GM19043 (cell line): ENCODE results near the gene S100A11.

Experiments used
- ATAC-seq: cut with Tn5 transposase; IDR thresholded peaks from one replicate; pipeline ENCODE4 v1.9.1; 2021; ENCODE audit warnings: low read depth; ENCODE audit not compliant: unreplicated experiment

The S100A11 gene

DNA sequence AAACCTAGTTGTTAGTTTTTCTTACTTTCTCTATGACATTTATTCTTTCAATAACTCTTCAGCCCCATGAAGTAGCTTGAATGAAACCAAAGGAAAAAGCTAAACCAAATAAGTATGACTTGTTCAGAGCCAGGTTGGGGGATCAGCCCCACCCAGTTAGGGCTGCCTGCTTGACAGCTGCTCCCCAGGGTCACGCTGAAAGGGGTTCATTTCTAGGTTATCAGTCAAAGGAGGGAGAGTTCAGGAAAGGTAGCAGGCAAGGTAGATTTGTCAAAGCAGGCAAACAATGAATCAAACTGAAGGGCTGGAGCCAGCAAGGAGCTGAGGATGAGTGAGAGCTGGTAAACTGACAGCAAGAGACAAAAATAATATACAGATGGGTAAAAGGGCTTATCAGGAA, 3.1 kb upstream of the S100A11 start:
- ATAC-seq, result no peak

DNA sequence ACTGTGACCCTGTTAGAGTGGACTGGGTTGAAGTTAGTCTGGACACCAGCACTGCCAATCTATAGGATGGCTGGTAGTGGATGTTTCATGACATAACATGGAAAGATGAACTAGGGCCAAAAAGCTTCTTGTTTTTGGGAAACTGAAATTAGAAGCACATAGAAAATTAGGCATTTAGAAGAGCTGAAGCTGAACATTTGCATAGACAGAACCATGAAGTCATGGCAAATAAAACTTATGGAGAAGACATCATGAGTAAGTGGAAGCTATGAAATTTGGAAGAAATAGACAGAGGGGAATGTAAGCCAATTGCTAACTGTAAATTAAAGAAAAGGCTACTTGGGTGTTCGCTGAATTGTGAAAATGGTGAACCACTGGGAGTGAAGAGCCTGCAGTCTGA, 2.7 kb upstream of the S100A11 start:
- no peak for ATAC-seq

DNA sequence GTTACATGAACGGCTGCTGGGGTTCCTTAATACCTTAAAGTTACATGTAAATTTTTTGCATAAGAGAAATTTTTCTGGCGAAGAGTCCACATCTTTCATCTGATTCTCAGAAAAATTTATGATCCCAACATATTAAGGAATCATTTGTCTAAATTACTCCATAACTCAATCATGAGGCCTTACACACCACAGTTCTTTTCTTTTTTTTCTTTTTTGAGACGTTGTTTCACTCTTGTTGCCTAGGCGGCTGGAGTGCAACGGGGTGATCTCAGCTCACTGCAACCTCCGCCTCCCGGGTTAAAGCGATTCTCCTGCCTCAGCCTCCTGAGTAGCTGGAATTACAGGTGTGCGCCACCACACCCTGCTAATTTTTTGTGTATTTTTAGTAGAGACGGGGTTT, 2.1 kb upstream of the S100A11 start:
- no peak for ATAC-seq

DNA sequence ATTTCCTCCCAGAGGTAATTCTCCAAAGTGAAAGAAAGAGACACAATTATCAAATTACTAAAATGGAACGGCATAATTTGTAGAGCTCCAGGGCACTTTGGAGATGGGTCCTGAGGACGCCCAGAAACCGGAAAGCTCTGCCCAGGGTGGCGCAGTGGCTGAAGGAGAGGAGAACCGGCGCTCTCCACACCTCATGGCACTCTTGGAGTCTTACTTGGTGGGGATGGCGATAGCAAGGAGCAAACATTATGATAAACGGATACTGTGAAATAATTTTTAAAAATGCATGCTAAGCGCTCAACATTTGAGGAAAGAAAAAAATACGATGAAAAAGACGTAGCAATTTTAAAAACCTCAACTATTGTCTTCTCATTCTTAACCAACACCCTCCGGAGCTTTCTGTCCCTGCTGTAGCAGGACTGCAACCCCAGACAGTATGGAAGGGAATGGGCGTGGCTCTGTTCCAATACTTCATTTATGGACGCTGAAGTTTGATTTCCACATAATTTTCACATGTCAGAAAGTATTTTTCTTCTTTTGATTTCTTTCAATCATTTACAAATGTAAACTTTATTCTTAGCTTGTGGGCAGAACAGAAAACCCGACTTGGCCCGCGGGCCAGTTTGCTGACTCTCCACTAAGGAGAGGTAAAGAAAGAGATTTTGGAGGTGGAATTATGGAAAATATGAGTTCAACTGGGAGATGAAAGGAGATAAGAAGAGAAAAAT, 1.1 kb downstream of the S100A11 start:
- ATAC-seq, result no peak

DNA sequence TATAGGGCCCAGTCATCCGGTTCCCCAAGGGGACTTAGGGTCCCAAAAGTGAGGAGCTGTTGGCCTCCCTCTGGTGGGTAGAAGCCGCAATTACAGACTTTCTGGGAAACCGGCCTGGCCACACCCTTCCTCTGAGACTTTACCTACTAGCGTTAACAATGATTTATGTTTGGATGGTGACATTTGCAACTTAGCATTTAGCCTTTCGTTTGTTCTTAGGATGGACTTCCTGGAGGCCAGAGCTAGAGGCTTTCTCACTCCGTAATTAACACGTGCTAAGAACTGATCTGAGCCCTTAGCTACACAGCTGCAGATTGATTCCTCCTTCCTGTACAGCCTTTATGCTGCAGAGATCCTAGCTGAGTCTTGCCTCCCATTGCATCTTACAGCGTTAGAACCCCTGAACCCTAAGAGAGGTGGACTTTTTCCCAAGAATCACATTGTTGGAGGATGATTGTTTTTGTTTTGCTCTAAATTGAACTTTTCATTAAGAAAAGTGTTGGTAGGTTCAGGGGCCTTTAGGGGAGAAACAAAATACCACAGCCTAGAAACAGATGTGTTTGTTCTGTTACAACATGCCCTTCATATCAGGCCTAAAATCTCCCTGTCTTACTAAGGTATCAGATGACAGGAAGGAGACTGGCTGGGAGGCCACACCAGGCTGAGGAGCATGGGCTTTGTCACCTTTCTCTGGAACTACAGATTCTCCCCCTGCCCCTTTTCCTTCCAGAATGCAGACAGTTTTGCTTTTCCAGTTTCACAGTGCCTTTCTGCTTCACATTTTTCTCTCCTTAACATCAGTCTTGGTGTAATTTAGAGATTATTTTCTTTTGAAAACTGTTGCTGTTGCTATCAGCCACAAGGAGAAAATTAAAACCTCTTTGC, 1.9 kb downstream of the S100A11 start:
- ATAC-seq, result peak; percentile 42

DNA sequence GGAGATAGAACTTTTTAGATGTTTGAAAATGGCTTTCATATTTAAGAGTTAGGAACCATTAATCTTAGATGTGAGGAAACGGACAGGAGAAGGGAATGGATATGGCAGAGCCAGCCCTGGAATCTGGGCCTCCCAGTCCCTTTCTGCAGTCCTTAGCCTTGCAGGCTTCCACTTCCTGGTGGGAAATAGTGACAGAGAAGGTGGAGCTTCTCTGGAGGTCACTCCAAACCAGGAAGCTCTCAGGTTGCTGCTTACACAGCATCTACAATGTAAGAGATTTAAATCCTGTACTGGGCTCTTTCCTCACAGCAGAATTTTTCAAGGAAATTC, 2.5 kb downstream of the S100A11 start:
- ATAC-seq, result no peak

DNA sequence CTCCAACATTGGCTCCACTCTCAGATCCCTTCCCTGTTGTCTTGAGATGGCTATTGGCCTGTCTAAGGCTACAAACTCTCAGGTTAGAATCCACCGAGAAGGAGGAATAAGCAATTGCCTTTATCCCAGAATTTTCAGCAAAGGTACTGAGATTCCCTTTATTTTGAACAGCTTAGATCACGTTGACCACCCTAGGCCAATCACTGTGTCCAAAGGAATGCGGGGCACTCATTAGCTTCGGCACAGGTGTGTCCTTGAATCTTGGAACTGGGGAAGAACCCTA, 6.9 kb downstream of the S100A11 start:
- no peak for ATAC-seq

DNA sequence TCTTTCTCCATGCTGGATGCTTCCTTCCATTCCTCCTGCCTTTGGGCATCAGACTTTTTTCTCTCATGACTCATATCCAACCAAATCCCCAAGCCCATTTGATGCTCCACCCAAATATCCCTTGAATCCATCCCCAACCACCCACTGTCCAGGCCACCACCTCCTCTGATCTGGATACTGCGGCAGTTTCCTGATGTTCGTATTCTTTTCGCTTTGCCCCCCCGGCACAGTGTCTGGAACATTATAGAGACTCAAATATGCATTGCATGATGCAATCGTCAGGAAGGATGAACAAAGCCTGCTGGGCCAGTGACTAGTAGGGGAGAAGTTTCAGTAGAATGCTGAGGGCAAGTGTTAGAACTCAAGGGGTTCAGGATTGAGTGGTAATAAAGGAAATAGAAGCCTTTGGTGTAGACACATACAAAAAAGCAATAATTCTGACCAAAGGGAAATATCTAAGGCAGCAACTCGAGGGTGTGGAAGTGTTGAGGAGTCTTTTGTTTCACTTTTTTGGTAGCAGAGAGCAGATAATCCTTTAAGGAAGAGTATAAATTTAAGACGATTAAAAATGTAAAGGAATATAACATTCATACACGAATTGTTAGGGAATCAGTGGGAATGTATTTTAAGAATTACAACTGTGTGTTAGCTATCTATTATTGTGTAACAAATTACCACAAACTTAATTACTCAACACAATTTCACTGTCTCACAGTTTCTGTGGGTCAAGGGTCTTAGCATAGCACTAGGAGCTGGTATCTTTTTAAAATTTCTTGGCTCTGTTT, 7.5 kb downstream of the S100A11 start:
- no peak for ATAC-seq

DNA sequence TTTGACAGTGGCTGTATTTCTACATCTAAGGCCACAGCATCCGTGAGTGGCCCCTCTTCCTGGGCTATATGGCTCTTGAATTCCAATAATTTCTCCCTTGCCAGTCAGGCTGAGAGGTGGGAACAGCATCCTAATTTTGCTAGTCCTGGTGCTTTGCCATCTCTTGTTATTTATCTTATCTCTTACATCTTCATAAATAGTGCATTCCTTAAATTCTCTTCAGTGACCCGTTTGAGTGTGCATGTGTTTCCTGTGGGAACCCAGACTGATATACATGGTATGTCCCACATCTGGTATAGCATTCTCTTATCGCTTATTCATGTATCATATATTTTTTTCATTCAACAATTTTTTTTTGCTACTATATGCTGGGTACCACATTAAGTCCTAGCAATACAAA, 9.9 kb downstream of the S100A11 start:
- ATAC-seq, result no peak

DNA sequence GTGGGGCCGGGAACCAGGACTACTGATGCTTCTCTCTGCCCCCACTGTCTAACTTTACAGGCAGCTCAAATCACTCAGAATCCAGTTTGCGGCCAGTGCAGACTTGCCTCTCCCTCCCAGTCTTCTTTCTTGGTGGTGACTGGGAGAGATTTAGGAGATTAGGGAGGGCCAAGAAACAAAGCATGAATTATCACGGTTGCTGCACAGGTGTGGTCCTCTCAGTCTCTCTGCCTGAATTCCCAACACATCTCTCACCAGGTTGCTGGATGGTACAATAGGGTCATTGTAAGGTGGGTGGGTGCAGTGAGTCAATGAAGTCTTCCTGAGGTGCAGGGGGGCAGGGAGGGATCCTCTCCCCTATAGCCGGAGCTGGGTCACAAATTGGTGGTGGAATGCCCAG, 12.6 kb downstream of the S100A11 start:
- no peak for ATAC-seq

DNA sequence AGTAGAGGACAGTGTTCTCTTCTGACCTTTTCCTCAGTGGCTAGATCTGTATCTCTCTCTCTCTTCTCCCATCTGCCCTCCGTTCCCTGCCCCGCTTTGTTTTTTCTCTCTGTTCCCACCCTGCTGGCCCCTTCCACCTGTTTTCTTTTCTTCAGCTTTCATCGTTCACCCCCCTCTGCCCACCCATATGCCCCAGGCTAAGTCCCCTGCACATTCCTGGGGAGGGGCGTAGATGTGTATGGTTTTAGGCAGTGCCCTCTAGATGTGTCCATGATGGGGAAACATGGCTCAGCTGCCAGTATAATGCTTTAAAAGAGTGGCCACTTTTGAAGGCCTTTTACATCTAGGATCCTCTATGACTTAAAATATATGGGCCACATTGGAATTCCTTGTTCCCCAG, 13.6 kb downstream of the S100A11 start:
- no peak for ATAC-seq

DNA sequence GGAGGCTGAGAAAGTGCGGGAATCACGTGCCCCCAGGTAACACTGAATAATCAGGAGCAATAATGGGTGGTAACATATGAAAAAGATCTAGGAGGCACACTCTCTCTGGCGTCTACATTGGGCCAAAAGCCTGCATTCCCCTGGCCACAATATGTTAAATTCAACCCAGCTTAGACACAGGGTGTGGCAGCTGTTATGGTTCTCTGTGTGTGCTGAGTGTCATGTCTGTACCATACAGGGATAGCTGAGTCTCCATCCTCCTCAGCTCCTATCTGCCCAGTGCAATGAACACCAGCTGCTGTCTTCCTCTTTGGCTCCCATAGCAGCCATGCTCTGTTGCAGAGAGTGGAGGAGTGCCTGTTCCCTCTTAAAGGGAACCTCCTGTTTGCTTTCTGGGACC, 14.3 kb downstream of the S100A11 start:
- ATAC-seq, result no peak

DNA sequence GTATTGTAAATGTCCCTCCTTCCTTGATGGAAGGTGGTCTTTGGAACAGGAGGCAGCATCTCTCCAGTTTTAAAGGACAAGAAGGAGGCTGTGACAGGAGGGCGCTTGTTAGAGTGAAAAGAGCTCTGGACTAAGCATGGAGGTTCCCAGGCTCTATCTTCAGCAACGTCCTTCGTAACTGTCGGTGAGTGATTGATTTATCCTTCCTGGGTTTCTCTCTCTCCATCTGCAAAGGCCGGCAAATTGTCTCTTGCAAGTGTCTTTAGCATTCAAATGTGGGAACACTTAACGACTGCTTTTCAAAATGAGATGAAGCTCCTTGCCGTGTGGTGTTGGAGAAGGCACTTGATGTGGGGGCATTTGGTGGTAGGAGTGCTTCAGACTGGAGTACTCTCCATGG, 15.2 kb downstream of the S100A11 start:
- ATAC-seq, result no peak

DNA sequence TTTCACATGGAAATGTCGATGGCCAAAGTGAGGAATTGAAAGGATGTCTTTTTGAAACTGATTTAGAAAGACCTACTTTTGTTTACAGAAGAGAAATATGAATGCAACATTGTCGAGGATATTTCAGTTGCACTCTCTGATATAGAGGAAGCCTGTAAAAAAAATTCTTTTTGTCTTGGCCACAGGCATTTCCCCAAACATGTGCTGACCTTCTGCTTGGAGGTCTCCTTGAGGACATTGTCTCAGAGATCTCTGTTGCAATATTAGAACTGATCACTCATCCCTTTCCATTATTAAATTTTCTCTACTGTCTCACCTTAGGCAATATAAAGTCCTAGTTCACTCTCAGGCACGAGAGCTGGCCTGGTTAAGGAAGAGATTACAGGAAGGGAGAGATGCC, 16.0 kb downstream of the S100A11 start:
- no peak for ATAC-seq

DNA sequence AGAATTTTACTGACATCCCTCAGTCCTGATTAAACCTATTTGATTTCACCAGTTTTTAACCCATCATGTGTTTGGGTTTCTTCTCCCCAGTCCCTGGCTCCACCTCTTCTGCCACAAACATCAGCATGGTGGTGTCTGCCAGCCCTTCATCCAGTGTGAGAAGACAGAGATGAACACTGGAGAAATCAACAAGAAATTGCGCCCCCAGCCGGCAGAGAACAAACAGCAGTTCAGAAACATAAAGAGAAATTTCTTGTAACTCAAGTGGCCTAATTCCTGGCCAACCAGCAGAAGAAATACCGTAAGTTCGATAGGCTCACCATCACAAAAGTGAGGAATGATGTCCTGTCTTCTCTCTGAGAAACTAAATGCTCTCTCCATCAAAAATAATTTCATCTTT, 18.3 kb downstream of the S100A11 start:
- ATAC-seq, result no peak

DNA sequence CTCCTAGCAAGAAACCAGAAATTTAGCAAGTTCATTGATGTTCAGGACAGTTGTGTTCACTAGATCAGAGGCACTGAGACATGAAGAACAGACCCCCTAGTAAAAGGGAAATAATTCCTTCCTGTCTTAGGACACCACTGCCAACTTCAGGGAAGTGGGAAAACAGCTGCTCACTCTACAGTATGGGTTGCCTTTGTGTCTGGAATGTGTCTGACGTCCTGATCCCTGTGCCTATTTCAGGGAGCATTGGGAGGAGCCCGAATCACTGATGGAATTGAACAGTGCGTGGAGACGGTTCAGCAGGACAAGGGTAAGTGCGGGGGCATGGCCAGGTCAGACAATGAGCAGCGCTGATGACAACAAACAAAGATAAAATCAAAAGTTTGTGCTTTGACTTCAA, 21.0 kb downstream of the S100A11 start:
- ATAC-seq, result no peak

DNA sequence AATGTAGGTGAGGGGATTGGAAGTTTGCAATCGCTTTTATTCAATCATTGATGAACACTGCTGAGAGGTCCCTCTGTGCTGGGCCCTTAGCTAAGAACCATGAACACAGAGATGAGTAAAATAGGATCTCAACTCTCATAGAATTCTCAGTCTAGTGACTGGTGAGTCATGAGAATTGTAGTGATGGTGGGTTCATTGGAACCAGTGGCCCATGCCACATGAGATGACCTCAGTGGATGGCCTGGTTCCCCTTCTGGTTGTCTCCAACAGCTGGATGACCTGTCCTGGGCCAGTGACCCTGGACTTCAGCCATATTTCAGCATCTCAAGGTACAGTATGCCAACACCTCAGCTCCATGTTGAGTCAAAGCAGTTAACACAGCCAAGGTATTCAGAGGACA, 21.9 kb downstream of the S100A11 start:
- no peak for ATAC-seq

DNA sequence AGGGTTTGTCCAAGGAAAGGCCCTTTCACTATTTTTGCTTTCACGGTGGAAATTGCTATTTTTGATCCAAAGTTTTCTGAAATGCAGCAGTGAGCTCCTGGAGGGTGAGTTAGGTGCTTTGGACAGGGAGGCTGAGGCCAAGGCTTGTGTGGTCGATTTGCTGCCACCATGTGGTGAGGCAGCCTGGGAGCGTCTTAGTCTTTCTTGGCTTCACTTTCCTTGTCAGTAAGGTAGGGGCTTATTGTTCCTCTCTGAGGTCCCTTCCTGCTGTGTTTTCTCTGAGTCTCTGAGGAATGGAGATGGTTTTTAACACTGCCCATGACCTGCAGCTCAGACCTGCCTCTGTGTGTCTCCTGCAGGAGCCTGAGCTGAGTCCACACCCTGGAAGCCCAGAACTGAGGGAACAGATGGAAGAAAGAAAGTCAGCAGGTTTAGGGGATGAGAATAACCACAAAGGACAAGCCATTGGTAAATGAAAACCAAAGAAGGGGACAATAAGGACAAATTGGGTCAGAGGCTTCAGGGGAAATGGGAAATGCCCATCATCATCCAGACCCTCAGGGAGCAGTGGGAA, 23.1 kb downstream of the S100A11 start:
- no peak for ATAC-seq

DNA sequence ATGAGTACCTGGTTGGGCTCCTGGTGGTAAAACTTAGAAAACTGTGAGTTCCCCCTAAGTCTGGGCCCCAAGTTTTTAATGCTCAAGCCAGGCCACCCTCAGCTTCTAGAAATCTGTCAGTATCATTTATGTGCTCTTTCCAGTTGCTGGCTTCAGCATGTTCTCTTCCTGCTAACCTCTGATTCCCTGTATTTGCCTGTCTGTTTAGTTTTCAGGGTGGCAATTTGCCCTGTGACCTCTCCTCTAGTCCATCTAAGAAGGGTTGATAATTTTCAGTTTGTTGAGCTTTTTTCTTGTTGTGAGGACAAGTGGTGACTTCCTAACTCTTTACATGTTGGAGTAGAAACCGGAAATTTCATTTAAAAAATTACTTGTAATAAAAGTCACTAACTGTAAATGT, 27.1 kb downstream of the S100A11 start:
- no peak for ATAC-seq

DNA sequence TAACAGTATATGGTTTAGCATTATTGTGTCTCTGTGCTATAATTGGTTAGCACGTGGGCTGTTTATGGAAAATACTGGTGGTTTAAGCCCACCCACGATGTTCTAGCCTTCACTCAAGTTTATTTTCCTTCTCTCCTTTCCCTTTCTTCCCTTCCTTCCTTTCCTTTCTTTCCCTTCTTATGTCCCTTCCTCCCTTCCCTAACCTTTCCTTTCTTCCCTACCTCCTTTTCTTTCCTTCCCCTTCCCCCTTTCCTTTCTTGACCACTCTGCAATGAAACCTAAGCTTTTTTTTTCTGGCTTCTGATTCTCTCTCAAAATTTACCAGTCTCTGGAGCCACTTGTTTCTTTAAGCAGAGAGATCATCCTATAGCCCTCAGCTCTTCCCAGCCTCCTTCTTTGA, 29.8 kb downstream of the S100A11 start:
- no peak for ATAC-seq

DNA sequence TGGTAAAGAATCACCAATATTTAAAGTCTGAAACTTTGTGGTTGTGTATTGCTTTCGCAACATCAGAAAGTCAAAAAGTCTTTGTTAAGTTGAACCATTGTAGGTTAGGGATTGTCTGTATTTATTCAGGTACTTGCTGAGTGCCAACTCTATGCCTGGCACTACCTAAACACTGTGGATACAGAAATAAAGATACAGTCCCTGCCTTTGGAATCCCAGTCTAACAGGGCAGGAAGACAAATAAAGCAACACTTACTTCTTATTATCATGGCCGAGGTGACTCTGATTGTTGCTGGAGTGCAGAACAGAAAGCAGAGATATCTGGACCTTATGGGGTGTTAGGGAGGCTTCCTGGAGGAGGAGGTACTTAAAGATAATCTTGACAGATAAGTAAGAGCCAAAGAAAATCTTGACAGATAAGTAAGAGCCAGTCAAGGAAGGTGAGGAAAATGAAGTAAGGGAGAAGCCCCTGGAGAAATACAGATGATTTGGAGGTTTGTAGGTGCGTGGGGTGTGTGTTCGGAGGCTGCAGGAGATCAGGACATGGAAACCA, 31.4 kb downstream of the S100A11 start:
- no peak for ATAC-seq
